GM21825 (cell line): Measurements from ENCODE around the gene ACVRL1.

Source experiments
- ATAC-seq: cut with Tn5 transposase; IDR thresholded peaks from one replicate; pipeline ENCODE4 v1.9.1; 2021; ENCODE audit warnings: mild to moderate bottlenecking, moderate library complexity; ENCODE audit not compliant: unreplicated experiment

Gene ACVRL1

DNA sequence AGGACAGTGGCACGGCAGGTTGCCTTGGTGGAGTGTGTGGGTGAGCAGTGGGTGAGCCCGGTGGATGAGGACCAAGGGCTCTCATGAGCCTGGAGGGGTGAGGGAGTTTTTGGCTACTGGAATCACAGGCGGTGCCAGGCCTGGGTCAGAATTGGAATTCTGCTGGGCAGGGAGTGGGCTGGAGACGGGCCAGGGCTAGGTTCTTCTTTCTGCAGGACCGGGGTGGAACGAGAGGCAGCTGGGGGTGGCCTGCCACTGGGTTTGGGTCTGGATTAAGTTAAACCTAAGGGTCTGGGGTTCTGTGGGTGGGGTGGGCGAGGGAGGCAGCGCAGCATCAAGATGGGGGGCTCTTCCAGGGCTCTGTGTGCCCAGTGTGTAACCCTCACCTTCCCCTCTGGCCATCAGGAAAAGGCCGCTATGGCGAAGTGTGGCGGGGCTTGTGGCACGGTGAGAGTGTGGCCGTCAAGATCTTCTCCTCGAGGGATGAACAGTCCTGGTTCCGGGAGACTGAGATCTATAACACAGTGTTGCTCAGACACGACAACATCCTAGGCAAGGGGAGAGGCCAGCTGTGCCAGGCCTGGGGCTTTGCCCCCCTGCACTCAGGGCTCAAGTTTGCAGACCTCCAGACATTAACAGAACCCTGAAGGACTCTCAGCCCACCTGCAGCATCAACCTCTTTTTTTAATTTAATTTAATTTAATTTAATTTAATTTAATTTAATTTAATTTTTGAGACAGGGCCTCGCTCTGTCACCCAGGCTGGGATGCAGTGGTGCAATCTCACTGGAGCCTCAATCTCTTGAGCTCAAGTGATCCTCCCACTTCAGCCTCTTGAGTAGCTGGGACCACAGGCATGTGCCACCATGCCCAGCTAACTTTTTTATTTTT, 7.0 kb downstream of the ACVRL1 start:
- no peak for ATAC-seq

DNA sequence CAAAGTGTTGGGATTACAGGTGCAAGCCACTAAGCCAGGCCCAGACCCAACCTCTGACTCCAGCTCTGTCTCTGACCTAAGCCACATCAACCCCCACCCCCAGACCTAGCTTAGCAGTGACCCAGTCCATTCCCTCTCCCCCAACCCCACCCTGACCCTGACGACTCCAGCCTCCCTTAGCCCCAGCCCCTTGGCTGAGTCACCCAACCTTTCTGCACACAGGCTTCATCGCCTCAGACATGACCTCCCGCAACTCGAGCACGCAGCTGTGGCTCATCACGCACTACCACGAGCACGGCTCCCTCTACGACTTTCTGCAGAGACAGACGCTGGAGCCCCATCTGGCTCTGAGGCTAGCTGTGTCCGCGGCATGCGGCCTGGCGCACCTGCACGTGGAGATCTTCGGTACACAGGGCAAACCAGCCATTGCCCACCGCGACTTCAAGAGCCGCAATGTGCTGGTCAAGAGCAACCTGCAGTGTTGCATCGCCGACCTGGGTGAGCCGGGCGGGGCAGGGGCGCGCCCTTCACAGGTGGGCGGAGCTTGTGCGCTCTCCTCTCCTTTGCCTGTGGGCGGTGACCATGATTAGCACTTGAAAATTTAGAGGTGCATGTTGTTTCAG, 7.8 kb downstream of the ACVRL1 start:
- ATAC-seq = no peak

DNA sequence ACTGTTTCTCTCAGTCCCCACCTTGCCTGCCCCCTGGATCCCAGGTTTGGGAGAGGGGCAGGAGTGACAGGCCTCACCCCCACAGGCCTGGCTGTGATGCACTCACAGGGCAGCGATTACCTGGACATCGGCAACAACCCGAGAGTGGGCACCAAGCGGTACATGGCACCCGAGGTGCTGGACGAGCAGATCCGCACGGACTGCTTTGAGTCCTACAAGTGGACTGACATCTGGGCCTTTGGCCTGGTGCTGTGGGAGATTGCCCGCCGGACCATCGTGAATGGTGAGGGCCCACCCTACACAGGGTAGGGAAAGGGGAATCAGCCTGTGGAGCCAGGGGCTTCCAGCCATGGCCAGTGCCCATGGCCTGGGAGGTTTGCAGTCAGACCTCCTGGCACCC, 8.6 kb downstream of the ACVRL1 start:
- ATAC-seq = no peak

DNA sequence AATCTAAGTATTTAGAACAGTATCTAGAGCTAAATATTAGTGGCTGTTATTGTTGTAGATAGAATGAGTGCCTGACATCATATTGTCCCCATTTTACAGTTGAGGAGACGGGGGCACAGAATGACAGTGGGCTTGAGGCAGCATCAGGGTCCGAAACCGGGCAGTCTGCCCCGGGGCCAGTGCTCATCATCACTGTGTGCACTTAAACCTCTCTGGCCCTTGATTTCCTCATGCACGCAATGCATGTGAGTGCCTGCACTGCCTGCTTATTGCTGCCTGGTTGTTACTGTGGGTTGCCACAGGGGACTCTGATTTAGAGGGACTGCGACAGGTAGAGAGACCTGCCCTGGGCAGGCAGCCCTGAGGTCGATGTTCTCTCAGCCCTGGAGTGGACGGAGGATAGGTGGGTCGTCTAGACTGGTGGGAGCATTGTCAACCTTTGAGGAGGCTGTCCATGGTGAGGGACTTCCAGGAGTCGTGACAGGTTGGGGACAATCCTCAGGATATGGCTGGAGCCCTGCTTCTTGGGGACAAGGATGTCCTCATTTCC, 9.8 kb downstream of the ACVRL1 start:
- no peak for ATAC-seq

DNA sequence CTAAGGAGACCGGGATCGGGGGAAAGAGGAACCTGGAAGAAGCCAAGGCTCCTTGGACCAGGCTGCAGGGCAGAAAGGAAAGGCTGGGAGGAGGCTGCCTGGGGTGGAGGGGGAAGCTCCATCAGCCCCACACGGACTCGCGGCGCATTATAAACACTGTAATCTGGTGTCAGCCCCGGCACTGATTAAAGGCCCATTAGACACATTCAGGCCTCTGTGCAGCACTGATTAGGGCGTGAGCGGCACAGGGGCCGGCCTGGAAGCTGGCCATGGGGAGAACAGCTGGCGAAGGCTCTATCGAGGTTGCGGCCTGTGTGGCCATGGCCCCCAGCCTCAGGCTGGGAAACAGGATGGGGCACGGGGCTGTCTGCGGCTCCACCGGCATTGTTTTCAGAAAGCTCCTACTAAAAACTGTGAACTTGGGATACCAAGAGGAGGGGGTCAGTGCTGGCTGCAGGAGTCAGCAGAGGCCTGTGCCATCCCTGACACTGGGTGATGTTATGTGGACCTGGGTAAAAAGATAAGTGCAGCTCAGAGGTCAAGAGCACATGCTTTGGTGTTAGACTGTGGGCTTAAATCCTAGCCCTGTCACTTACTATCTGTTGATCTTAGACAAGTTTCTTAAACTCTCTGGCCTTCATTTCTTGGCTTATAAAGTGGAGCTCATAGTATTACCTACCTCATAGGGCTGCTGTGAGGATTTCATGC, 10.6 kb downstream of the ACVRL1 start:
- ATAC-seq = no peak

DNA sequence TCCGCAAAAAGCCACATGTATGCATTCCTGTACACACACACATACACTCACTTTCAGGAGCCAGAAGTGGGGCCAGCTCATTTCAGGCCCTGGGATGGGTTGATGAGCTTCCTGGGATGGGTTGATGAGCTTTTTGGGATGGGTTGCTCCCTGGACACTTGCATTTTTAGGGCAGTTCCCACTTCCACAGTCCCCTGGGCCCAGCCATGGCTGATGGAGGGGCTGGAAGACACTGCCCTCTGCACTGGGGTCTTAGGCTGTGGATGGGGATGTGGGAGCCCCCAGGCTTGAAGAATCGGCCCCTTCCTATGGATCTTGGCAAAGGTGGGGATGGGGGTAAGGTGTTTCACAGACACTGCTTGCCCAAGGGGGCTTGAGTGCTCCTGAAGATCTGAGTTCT, 12.7 kb downstream of the ACVRL1 start:
- ATAC-seq = no peak

DNA sequence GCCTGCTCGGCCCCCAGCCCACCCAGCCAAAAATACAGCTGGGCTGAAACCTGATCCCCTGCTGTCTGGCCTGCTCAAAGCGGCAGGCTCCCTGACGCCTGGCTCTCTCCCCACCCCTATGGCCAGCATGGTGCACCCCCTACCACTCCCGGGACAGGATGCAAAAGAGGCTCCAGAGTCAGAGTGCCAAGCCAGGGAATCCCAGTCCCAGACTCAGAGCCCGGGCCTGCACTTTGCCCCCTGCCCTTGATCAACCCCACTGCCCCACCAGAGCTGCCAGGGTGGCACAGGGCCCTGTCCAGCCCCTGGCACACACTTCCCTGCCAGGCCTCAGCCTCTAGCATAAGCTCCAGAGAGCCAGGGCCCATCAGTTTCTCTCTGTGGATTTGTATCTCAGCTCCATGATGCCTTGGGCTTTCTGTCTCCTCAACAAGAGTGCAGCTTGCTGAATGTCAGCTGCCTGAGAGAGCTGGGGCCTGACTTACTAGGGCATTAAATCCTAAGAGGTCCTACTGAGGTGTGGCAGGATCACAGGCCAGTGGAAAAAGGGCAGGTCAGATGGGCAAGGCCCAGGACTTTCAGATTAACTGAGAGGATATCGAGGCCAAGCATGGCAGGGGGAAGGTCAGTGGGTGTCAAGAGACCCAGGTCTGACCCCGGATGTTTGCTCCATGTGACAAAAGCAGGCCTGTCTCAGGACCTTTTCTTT, 13.9 kb downstream of the ACVRL1 start:
- no peak for ATAC-seq

DNA sequence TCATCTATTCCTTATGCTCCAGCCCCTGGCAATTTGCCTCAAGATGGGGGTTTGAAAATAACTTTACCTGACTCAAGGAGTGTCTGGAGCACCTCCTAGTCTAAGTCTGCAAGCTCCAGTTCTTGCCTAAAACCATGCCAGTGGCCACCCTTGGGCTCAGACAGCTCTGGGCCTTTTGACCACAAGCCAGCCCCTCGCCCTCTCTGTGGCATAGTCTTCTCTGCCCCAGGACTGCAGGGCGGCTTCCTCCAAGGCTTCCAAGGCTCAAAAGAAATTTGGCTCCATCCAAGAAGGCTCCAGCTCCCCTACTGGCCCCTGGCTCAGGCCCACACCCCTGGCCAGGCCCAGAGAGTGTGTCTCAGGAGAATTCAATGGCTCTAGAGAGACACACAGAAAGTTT, 14.8 kb downstream of the ACVRL1 start:
- ATAC-seq = no peak

DNA sequence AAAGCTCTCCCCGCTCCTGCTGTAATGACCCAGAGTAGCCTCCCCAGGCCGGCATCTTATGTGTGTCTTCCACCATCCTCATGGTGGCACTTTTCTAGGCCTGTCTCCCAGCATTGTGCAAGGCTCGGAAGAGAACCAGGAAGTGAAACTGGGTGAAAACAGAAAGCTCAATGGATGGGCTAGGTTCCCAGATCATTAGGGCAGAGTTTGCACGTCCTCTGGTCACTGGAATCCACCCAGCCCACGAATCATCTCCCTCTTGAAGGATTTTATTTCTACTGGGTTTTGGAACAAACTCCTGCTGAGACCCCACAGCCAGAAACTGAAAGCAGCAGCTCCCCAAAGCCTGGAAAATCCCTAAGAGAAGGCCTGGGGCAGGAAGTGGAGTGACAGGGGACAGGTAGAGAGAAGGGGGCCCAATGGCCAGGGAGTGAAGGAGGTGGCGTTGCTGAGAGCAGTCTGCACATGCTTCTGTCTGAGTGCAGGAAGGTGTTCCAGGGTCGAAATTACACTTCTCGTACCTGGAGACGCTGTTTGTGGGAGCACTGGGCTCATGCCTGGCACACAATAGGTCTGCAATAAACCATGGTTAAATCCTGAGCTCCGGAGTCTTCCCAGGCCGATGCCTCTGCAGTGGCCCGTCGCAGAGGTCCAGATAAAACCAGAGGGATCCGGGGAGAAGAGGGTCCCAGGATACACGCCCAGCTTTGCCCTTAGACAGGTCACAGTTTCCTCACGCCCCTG, 15.6 kb downstream of the ACVRL1 start:
- no peak for ATAC-seq

DNA sequence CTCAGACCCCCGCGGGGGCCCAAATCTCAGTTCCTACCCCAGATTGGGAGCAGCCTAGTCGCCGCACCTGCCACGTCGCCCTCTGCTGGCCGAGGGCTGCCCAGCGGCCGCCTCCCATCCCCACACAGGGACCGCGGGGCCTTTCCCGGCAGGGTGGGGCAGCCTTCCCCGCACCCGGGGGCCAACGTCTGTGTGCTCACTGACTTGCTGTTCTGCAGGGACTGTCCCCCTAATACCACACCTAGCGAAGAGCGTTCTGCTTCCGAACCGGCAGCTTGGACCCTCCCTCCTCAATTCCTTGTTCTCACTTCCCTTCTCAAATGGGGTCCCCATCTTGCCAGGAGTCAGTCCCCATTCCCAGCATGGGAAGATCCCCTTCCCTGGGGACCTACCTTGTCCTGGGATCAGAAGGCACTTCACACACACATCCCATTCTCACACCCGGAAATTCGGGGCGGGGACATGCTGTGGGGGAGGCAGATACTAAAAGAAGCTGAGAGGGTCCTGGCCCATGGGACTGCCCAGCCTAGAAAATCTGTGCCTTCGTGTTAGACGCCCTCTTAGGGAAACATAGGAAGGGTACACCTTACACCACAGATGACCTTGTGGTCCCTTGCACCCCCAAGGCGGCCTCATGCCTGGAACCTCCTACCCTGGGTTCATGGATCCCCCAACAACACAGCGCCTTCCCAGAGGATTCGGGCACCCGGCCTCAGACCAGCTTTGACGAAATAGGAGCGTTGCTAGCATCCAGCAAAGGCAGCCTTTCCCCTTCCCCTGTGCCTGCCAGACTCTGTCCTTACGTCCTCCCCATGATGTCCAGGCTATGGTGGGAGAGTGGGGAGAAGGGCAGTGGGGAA, 16.4 kb downstream of the ACVRL1 start:
- ATAC-seq = no peak

DNA sequence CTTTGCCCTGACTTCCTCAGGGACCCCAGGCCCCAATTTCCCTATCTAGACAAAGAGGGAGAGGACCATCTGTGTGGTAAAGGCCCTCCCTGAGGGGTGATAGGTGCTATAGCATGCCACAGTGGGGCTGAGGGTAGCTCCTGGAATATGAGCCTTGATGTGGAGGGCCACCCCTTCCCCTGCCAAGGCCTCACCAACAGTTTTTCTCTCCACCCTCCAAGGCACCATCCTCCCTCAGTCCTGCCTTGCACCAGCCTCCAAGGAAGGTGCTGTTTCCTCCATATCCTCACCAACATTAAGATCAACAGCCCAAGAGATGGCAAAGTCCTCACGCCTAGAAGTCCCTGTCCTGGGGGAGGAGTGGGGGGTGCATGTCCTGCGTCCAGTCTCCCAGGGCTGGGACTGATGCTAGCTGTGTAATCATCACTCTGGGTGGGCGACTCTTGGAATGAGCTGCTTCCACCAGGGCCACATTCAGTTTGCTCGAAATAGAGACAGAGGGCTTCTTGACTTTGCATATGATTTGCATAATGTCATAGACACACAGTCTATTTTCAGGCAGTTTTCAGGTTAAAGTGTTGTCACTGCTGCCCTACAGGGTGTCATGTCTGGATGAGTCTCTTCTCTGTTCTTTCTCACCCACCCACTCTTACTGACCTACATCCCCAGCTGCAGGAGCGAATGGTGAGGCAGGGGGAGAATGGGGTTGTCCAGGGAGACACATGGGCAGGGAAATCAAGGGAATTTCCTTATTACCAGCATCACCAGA, 17.4 kb downstream of the ACVRL1 start:
- ATAC-seq = no peak

DNA sequence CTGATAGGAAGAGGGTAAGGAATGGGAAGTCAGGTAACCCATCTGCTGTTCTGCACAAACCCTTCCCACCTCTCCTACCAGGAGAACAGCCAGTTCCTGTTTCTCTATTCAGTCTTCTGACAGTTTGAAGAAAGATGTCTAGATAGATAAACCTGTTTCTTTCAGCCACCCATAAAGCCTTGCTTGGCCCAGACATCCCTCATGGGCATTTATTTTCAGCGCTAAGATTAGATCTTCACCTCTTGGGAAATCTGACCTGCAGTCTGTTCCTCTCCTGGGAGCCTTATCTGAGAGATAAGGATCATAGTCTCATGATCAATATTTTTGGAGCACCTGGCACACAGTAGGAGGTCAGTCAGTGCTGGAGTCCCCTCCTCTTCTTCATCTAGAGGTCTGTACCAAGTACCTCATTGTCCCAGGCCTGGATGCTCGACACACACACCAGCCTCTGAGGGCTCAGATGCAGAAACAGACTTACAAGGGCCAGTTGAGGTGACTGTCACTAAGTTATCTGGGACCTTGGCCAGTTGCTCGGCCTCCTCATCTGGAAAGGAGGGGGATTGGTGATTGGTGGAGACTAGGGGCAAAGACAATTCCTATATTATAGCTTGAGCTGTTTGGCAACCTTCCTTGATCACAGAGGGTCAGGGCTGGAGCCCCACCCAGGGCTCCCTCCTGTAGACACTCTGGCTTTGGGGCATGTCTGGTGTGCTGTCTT, 18.2 kb downstream of the ACVRL1 start:
- ATAC-seq = no peak

DNA sequence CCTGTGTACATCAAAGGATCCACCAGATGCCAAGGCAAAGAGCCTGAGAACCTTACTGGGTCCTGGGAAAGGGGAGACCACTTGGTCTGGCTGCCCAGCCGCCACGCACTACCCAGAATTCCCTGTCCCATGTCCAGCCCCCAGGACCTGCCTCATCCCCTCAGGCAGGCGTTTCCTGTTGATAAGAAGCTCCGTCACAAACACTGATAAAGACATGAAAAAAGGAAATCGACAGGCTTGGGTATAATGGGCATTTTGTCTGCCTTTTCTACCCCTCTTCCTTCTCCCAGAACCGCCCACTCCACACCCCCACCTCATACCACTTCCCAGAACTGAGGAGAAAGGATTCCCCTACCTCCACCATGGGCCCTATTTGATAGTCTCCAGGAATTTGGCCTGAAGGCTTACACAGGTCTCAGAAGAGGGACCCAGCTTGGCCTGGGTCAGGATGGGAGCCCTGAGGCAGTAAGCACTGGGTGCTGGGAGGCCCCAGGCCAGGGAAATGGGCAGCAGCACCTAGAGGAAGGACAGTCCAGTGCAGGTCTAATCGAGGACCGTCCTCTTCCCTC, 18.8 kb downstream of the ACVRL1 start:
- ATAC-seq = no peak

DNA sequence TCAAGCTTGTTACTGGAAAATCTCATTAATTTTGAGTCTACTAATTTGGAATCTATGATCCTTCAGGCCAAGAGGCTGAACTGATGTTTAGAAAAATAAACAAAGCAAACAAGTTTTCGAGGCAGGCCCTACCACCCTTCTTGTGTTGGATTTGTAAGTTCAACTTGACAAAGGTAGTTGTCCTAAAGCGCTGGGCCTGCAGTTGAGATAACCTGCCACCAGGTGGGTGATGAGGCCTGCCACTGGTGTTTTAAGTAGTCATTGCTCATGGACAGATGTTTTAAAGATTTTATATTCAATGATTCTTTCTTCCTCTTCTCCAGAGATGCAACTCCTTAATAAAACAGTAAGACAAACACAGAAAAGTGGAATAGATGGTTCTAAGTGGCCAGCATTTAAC, 19.4 kb downstream of the ACVRL1 start:
- no peak for ATAC-seq

DNA sequence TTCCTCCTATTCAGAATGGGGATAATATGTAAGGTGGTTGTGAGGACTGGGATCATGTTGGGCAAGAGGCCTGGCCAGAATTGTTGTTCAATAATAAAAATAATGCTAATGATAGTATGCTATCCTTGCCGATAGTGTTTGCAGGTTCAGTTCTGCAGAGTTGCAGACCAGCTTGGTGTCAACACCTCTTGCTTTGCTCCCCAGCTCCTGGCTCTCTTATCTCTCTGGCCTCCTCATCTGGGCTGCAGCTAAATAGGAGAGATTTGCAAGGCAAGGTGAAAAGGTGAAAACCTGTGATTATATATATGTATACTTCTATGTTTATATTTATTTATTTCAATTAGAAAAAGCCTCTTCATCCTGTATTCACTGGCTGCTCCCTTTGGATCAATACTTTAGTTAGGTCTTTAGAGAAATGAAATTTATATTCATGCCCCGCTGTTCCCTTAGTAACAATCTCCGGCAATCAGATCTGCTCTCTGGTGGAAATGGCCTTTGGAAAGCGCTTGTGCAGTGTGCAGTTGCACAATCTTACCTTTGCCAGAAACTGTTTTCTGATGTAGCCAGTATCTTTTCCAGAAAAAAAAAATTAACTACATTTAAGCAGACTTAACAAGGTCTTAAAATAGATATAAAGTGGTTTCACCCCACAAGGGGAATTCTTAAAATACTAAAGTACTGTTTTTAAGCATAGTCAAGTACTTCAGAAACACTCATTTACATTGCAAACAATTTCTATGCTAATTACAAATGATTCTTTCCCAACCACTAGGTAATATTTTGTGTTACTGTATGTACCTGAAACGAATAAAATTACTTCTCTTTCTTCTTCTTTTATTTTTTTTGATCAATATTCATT, 25.1 kb downstream of the ACVRL1 start:
- no peak for ATAC-seq

DNA sequence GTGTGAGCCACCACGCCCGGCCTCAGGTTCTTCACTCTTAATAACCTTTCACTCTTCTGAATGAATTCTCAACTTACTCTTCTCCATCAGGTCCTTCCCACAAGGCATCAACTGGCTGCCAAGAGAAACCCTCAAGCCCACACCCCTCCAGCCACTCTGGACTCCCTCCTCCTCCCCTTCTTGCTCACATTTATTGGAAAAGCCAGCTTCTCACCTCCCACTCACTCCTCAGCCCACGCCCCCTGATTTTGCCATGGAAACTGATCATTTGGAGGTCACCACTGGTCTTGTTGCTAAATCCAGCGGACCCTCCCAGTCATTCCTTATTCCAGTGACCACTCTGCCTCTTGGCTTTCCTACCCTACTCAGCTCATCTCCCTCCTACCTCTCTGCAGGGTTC, 26.8 kb downstream of the ACVRL1 start:
- no peak for ATAC-seq

DNA sequence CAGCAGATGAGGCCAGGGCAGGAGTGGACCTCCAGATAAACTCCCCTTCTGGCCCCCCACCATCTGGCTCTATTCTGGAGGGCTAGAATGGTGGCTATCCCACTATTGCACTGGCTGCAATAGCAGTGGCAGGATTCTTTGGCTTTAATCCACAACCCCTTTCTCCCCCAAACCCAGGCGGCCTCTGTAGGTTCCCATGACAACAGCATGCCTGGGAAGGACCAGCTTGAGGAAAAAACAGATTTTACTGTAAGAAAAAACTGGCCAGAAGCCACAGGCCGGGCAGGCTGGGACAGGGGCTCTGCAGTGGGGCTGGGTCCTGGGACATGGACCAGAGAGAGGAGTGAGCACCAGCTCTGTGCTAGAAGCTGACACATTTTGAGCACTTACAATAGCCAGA, 30.6 kb downstream of the ACVRL1 start:
- no peak for ATAC-seq
